GM12891 (cell line): ENCODE data around the gene UNC79.

Experiments used
- POLR2A ChIP-seq: IDR thresholded peaks from 2 replicates; pipeline ENCODE4 v1.6.1; 2011; ENCODE audit warnings: low read depth, low read length, control low read depth
- POU2F2 ChIP-seq: IDR thresholded peaks from 2 replicates; pipeline ENCODE4 v1.6.1; 2011; ENCODE audit warnings: low read depth, mild to moderate bottlenecking, control low read depth, low read length, moderate library complexity

GRCh38 chr14:93511001-93511400 lies 80.3 kb downstream of the UNC79 start:
- TF ChIP-seq POLR2A, result no peak
- TF ChIP-seq POU2F2, result no peak
